H9 (cell line): ENCODE results near the gene KLHL22. TPM values are rescaled to one million over a fixed set of nuclear protein-coding genes. Genes with fewer than 3 reads are reported as not detected.

Experiments
- DNase-seq: peaks from one replicate; pipeline ENCODE4 v3.0.0-alpha.2; 2017
- H2AFZ ChIP-seq: one replicate; pipeline ENCODE4 v1.6.1; 2013; ENCODE audit warnings: mild to moderate bottlenecking, low read length, control low read depth, moderate library complexity
- H2AK5ac ChIP-seq: 2 replicates; pipeline ENCODE4 v1.6.1; 2013; ENCODE audit warnings: low read length, control low read depth, mixed read lengths; ENCODE audit not compliant: insufficient read length
- H2BK120ac ChIP-seq: one replicate; pipeline ENCODE4 v1.6.1; 2013; ENCODE audit warnings: low read depth, mild to moderate bottlenecking, low read length, control low read depth, inconsistent platforms; ENCODE audit not compliant: poor library complexity, severe bottlenecking
- H2BK12ac ChIP-seq: 2 replicates; pipeline ENCODE4 v1.6.1; 2013; ENCODE audit warnings: low read length, control low read depth, mixed read lengths, low read depth; ENCODE audit not compliant: insufficient read length
- H2BK15ac ChIP-seq: 2 replicates; pipeline ENCODE4 v1.6.1; 2013; ENCODE audit warnings: low read depth, low read length, control low read depth
- H2BK20ac ChIP-seq: one replicate; pipeline ENCODE4 v1.6.1; 2013; ENCODE audit warnings: low read depth, mild to moderate bottlenecking, low read length, control low read depth, inconsistent platforms; ENCODE audit not compliant: poor library complexity, severe bottlenecking
- H2BK5ac ChIP-seq: 2 replicates; pipeline ENCODE4 v1.6.1; 2013; ENCODE audit warnings: low read length, control low read depth, mixed read lengths; ENCODE audit not compliant: insufficient read length
- H3K14ac ChIP-seq: 2 replicates; pipeline ENCODE4 v1.6.1; 2013; ENCODE audit warnings: low read length, control low read depth; ENCODE audit not compliant: insufficient read depth
- H3K18ac ChIP-seq: 2 replicates; pipeline ENCODE4 v1.6.1; 2013; ENCODE audit warnings: low read depth, mild to moderate bottlenecking, mixed read lengths, low read length, control low read depth; ENCODE audit not compliant: insufficient read length
- H3K23ac ChIP-seq: 2 replicates; pipeline ENCODE4 v1.6.1; 2013; ENCODE audit warnings: low read length, control low read depth, mixed read lengths, low read depth; ENCODE audit not compliant: insufficient read length
- H3K23me2 ChIP-seq: 2 replicates; pipeline ENCODE4 v1.6.1; 2013; ENCODE audit warnings: low read depth, mild to moderate bottlenecking, mixed read lengths, low read length, control low read depth; ENCODE audit not compliant: insufficient read length, poor library complexity, severe bottlenecking
- H3K27ac ChIP-seq: 2 replicates; pipeline ENCODE4 v1.5.1; 2013; ENCODE audit warnings: low read length, control low read depth, mixed read lengths, low read depth; ENCODE audit not compliant: insufficient read length
- H3K27me3 ChIP-seq: 2 replicates; pipeline ENCODE4 v1.6.1; 2013; ENCODE audit warnings: low read length, control low read depth, inconsistent platforms; ENCODE audit not compliant: insufficient read depth
- H3K4ac ChIP-seq: 2 replicates; pipeline ENCODE4 v1.6.1; 2013; ENCODE audit warnings: low read depth, mild to moderate bottlenecking, control low read depth, inconsistent platforms, low read length, moderate library complexity
- H3K4me1 ChIP-seq: 2 replicates; pipeline ENCODE4 v1.6.1; 2013; ENCODE audit warnings: low read length, control low read depth, inconsistent platforms; ENCODE audit not compliant: insufficient read depth
- H3K4me2 ChIP-seq: 2 replicates; pipeline ENCODE4 v1.6.1; 2013; ENCODE audit warnings: low read length, control low read depth, mixed read lengths; ENCODE audit not compliant: insufficient read length, insufficient read depth
- H3K56ac ChIP-seq: 2 replicates; pipeline ENCODE4 v1.6.1; 2013; ENCODE audit warnings: low read depth, mild to moderate bottlenecking, mixed read lengths, low read length, control low read depth; ENCODE audit not compliant: insufficient read length
- H3K79me1 ChIP-seq: 2 replicates; pipeline ENCODE4 v1.6.1; 2013; ENCODE audit warnings: low read depth, mild to moderate bottlenecking, moderate library complexity, low read length, control low read depth, inconsistent platforms; ENCODE audit not compliant: insufficient read depth, poor library complexity, severe bottlenecking
- H3K79me2 ChIP-seq: 2 replicates; pipeline ENCODE4 v1.6.1; 2013; ENCODE audit warnings: low read length, control low read depth, inconsistent platforms; ENCODE audit not compliant: insufficient read depth
- H3K9ac ChIP-seq: 2 replicates; pipeline ENCODE4 v1.6.1; 2013; ENCODE audit warnings: low read length, control low read depth, mixed read lengths; ENCODE audit not compliant: insufficient read length; ENCODE audit errors: extremely low read depth
- H3K9me3 ChIP-seq: one replicate; pipeline ENCODE4 v1.6.1; 2013; ENCODE audit warnings: low read depth, low read length, inconsistent platforms; ENCODE audit not compliant: control insufficient read depth
- H3T11ph ChIP-seq: one replicate; pipeline ENCODE4 v1.6.1; 2013; ENCODE audit warnings: mild to moderate bottlenecking, low read length, control low read depth, inconsistent platforms
- H4K20me1 ChIP-seq: one replicate; pipeline ENCODE4 v1.6.1; 2013; ENCODE audit not compliant: control insufficient read depth, insufficient read length, insufficient read depth
- H4K5ac ChIP-seq: 2 replicates; pipeline ENCODE4 v1.6.1; 2013; ENCODE audit warnings: low read depth, mild to moderate bottlenecking, mixed read lengths, low read length, control low read depth; ENCODE audit not compliant: insufficient read length
- H4K8ac ChIP-seq: replicated peaks from 2 replicates; pipeline ENCODE4 v1.6.1; 2013; ENCODE audit warnings: low read length, control low read depth, mixed read lengths, low read depth; ENCODE audit not compliant: insufficient read length
- H4K91ac ChIP-seq: 2 replicates; pipeline ENCODE4 v1.6.1; 2013; ENCODE audit warnings: low read depth, mild to moderate bottlenecking, moderate library complexity, mixed read lengths, low read length, control low read depth; ENCODE audit not compliant: insufficient read length
- H3K27ac Mint-ChIP-seq, 3 experiments: 2 replicates in 2 of 3; 3 replicates in 1 of 3; pipeline ENCODE4 v1.8.0; 2020 to 2021; ENCODE audit warnings: mixed read lengths in 3 of 3, mild to moderate bottlenecking in 1 of 3, moderate library complexity in 1 of 3
- H3K27me3 Mint-ChIP-seq: 2 replicates; pipeline ENCODE4 v1.8.0; 2021; ENCODE audit warnings: low read depth, mild to moderate bottlenecking, moderate library complexity, mixed read lengths
- H3K36me3 Mint-ChIP-seq, 3 experiments: 2 replicates in 2 of 3; 3 replicates in 1 of 3; pipeline ENCODE4 v1.8.0; 2020 to 2021; ENCODE audit warnings: low read depth in 3 of 3, mixed read lengths in 3 of 3; ENCODE audit not compliant: insufficient read depth in 1 of 3
- H3K4me1 Mint-ChIP-seq, 2 experiments: 2 replicates each; pipeline ENCODE4 v1.8.0; 2020; ENCODE audit warnings: mixed read lengths in 2 of 2
- H3K4me3 Mint-ChIP-seq, 2 experiments: 2 replicates in 1 of 2; 3 replicates in 1 of 2; pipeline ENCODE4 v1.8.0; 2020 to 2021; ENCODE audit warnings: mild to moderate bottlenecking in 2 of 2, mixed read lengths in 2 of 2, moderate library complexity in 1 of 2
- H3K9me3 Mint-ChIP-seq, 2 experiments: 2 replicates in 1 of 2; 3 replicates in 1 of 2; pipeline ENCODE4 v1.8.0; 2020; ENCODE audit warnings: mild to moderate bottlenecking in 2 of 2, mixed read lengths in 2 of 2, moderate library complexity in 1 of 2
- WGBS: extraction: QIAGEN DNeasy Blood & Tissue Kit; methylation state at CpG from one replicate; pipeline ENCODE4 v1.1.7; 2013; ENCODE audit warnings: missing lambda C conversion rate, low lambda C conversion rate, mixed read lengths; ENCODE audit not compliant: insufficient read length; ENCODE audit errors: extremely low coverage; 5-methylcytosine and 5-hydroxymethylcytosine counted together
- total RNA-seq: library from RNA; stranded (reverse); gene quantifications from 2 replicates; pipeline ENCODE4 v1.2.1, GENCODE V29; 2021
- TF ChIP-seq, protein P1 (sequence below): fragments of 200-600 bp; sonication (generic); conservative IDR thresholded peaks from 3 replicates; pipeline ENCODE4 v1.8.0; 2021; ENCODE audit warnings: antibody characterized with exemption, mild to moderate bottlenecking

KLHL22 gene
- total RNA-seq, 1 experiment from 2014 or later = 11.9 TPM

DNA sequence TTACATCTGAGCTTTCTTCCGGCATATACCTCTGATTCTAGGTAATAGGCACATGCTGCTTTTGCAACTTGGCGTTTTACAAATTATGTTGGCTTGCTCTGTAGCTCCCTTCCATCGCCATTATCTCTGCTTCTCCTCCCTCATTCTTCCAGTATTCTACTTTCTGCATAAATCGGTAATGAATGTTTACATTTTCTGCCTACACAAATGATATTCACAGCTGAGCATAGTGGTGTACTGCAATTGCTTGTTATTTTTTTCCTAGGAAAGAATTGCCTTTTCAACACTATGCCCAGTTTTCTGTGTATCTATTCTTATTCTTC is 30.7 kb upstream of the KLHL22 start:
- Histone ChIP-seq H2BK15ac (no peak overlapping the region), H2BK12ac (no peak overlapping the region), H2BK20ac (no peak overlapping the region), H4K8ac (no peak overlapping the region), H2BK5ac (no peak overlapping the region), H3K79me2 (peaks cover 6% of the 10 kb centered on the region; the same call in 1 of the 2 replicates), H2AFZ (no peak overlapping the region), H3K9me3 (no peaks in the 10 kb centered on the region), H3K4me1 (peaks cover 3% of the 10 kb centered on the region; the same call in 1 of the 2 replicates), H3K4ac (no peak overlapping the region), H2BK120ac (no peak overlapping the region), H3K23me2 (no peaks in the 10 kb centered on the region), H3K14ac (no peak overlapping the region), H3K18ac (no peak overlapping the region), H3K56ac (no peak overlapping the region), H3K27ac (no peak overlapping the region), H3K23ac (no peak overlapping the region), H4K20me1 (no peaks in the 10 kb centered on the region), H3K4me2 (no peak overlapping the region), H3T11ph (no peak overlapping the region), H3K79me1 (peaks cover 4% of the 10 kb centered on the region), H4K5ac (no peak overlapping the region), H3K27me3 (no peaks in the 10 kb centered on the region), H2AK5ac (no peak overlapping the region), H4K91ac (no peak overlapping the region), H3K9ac (no peak overlapping the region)
- Mint-ChIP-seq H3K27ac (0 out of 7 replicates have a peak overlapping the region, but pooled peaks of 1 of the 3 experiments have one; percentile 81), H3K9me3 (peaks cover 5 to 8% of the 10 kb centered on the region in 2 experiments), H3K4me3 (no peak overlapping the region), H3K36me3 (peaks cover 14 to 26% (median 17%) of the 10 kb centered on the region in 3 experiments), H3K4me1 (peaks cover 28 to 34% of the 10 kb centered on the region in 2 experiments), H3K27me3 (no peaks in the 10 kb centered on the region)
- TF ChIP-seq, protein P1, sequence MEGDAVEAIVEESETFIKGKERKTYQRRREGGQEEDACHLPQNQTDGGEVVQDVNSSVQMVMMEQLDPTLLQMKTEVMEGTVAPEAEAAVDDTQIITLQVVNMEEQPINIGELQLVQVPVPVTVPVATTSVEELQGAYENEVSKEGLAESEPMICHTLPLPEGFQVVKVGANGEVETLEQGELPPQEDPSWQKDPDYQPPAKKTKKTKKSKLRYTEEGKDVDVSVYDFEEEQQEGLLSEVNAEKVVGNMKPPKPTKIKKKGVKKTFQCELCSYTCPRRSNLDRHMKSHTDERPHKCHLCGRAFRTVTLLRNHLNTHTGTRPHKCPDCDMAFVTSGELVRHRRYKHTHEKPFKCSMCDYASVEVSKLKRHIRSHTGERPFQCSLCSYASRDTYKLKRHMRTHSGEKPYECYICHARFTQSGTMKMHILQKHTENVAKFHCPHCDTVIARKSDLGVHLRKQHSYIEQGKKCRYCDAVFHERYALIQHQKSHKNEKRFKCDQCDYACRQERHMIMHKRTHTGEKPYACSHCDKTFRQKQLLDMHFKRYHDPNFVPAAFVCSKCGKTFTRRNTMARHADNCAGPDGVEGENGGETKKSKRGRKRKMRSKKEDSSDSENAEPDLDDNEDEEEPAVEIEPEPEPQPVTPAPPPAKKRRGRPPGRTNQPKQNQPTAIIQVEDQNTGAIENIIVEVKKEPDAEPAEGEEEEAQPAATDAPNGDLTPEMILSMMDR = no peak
- no peak for DNase-seq
- no CpG with 5 or more reads among the region's 4 CpGs for WGBS
